Hematopoietic multipotent progenitor cell treated with erythropoietin and hydrocortisone succinate and interleukin-3 and kit ligand, for 6 days (in vitro differentiated cells): Measurements from ENCODE around the gene BHMT.
"Not testable (repeated sequence)": the region's sequence is repeated elsewhere in the genome, so short reads cannot be mapped to it uniquely, and the experiment has no call there.

Source experiments
- DNase-seq: peaks from one replicate; pipeline ENCODE4 v3.0.0-alpha.2; 2015

BHMT gene

GRCh38 chr5:79112703-79113058 is 1.1 kb downstream of the BHMT start:
- DNase-seq = no peak

GRCh38 chr5:79119486-79119885 is 7.9 kb downstream of the BHMT start:
- DNase-seq = no peak

DNA sequence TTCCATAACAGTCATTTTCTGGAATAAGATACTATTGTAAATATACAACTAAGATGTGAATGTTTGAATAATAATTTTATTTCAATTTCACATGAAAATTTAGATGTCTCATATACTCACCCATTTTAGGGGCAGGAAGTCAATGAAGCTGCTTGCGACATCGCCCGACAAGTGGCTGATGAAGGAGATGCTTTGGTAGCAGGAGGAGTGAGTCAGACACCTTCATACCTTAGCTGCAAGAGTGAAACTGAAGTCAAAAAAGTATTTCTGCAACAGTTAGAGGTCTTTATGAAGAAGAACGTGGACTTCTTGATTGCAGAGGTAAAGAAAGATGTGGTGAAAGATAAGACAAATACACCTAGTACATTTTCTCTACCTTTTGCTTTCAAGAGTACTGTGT is 8.6 kb downstream of the BHMT start:
- DNase-seq = no peak

GRCh38 chr5:79122973-79123372 is 11.4 kb downstream of the BHMT start:
- peak; percentile 38 for DNase-seq

GRCh38 chr5:79124607-79125006 is 13.0 kb downstream of the BHMT start:
- DNase-seq = no peak

GRCh38 chr5:79130781-79131180 is 19.2 kb downstream of the BHMT start:
- no peak for DNase-seq

DNA sequence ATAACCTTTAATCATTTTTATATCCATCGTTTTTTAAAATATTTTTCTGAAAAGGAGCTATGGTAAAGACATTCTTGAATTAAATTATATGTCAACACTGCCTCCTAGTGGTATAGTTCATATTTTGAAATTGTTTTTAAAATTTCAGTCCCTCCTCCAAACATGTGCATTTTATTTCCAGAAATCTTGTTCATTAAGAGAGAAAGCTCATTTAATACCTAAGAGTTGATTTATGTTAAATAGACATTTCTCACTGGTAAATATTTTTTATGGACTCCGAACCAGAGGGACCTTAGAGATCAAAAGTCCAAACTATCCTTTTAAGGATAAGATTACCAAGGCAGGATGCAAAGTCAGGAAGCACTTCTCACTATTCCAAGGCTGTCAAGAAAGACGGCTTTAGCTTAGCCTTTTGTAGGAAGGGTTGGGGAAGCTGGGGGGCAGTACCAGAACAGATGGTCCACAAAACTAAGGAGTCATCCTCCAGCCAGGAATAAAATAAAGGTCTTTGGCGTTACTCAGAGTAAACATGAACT is 21.6 kb downstream of the BHMT start:
- peak; percentile 84 for DNase-seq

DNA sequence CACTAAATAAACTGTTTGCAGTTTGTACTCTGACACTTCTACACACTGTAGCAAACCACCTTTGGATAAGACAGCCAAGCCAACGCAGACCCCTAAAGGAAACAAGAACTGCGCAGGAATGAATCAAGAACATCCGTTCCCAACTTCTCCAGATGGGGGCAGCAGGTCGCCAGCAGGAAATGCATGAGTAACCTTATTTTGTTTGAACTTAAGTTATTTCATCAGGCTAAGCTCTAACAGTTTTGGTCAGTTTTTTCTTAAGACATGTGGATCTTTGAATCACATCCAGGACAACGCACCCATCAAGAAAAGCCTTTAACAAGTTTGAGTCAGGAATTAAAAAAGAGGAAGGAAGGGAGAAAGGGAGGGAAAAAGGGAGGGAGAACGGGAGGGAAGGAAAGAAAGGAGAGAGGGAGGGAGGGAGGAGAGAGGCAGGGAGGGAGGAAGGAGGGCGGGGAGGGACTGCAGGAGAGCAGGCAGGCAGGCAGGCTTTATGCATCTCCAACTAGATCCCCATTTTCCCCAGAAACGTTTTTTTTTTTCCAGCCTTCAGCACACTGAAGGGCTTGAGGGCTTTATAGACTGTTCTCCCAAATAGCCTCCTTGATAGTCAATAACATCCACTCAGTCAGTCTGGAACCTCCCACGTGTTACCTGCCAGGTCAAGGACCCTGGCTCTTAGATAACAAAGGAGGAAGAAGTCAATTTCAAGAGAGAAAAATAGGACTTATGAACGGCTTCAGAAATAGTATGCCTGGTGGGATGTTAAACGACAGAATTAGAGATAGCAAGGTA is 22.2 kb downstream of the BHMT start:
- peak; percentile 89 for DNase-seq

DNA sequence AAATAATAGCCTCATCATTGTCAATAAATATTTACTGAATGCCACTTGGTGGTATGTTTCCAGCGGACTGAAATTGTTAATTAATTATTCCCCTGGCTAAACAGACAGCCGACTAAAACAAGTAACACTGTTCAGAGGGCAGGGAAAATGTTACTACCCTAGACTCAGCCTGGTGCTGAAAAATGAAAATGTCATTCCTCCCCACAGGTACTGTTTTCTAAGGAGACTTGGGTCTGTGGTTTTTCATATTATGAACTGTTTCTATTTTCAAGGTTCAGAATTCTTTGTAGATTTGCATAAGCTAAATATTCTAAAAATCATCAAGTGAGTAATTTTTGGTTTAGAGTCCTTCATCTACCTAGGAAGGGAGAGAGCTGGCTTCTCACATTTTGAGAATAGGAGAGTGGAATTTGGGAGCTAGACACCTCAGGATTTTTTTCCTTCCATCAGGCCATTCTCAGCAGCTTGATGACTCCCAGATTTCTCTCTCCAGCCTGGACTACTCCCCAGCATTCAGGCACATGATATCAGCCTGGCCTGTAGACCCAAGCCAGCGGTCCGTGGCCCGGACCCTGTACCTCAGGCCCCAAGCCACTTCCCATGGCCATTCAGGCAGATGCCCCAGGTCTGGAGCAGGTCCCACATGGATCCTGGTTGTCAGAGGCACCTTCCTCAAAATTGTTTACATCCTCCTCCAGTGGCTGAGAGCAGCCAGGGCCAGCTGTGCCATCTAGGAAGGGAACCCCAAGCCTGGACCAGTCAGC is 24.4 kb downstream of the BHMT start:
- DNase-seq = no peak

GRCh38 chr5:79136618-79137017 is 25.0 kb downstream of the BHMT start:
- no peak for DNase-seq

DNA sequence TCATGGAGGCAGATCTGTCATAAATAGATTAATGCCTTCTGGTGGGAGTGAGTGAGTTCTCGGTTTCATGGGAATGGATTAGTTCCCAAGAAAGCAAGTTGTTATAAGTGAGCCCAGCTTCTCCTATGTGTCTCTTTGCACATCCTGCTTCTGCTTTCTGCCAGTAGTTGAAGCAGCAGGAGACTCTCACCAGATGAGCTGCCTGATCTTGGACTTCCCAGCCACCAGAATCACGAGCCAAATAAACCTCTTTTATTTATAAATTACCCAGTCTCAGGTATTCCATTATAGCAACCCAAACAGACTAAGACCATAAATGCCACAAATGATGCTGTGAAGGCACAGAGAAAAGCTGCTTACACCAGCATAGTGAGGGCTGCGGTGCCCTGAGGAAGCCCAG is 28.9 kb downstream of the BHMT start:
- no peak for DNase-seq

DNA sequence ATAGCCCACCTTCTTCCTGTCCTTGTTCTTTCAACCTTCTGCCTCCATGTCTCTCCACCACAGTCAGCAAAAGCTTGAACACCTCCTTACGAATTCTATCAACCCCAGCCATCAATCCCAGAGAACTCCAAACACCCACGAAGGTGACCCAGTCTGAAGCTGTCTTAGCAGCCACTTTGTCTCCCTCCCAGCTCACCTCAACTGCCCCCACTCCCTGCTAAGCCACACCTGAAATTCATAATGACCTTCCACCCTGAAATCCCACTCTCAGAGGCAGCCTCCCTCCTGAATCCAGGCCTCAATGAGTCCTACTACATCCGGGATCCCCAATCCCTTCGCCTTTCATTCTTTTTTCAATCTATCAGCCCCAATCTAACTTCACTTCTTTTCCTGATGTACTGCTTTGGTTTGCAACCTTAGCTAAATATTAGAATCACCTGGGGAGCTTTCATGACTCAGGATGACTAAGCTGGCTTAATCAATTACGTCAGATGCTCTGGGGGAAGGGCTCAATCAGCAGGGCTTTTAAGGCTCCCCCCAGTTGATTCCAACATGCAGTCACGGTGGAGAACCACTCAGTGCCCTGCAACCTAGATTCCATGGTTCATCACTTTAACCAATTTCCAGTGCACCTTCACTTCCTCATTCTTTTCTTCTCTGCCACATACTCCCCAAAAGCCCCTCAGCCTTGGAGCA is 32.2 kb downstream of the BHMT start:
- no peak for DNase-seq

- no peak for DNase-seq
Observed at GRCh38 chr5:79147076-79147475, 35.5 kb downstream of the BHMT start.

- no peak for DNase-seq
Observed at GRCh38 chr5:79149433-79149832, 37.8 kb downstream of the BHMT start.

GRCh38 chr5:79151942-79152671 is 40.5 kb downstream of the BHMT start:
- DNase-seq = no peak

GRCh38 chr5:79157305-79157704 is 45.7 kb downstream of the BHMT start:
- no peak for DNase-seq

DNA sequence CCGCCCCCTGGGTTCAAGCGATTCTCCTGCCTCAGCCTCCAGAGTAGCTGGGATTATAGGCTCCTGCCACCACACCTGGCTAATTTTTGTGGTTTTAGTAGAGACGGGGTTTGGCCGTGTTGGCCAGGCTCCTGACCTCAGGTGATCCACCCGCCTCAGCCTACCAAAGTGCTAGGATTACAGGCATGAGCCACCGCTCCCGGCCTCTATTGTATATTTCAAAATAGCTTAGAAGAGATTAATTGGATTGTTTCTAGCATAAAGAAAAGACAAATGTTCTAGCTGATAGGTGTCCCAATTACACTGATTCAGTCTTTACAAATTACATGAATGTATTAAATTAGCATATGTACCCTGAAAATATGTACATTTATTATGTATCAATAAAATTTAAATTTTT is 50.0 kb downstream of the BHMT start:
- not testable (repeated sequence) for DNase-seq

DNA sequence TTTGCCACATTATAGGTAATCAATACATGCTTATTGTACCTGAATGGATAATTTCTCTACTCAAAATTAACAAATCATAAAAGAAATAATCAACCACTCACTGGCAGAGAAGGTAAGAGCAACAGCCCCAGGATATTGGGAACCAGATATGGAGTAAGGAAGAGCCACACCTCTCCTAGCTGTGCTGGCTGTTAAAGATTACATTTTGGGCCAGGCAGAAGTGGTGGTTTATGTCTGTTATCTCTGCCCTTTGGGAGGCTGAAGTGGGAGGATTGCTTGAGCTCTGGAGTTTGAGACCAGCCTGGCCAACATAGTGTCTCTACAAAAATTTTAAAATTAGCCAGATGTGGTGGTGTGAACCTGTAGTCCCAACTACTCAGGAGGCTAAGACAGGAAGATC is 56.4 kb downstream of the BHMT start:
- DNase-seq = peak; percentile 69

DNA sequence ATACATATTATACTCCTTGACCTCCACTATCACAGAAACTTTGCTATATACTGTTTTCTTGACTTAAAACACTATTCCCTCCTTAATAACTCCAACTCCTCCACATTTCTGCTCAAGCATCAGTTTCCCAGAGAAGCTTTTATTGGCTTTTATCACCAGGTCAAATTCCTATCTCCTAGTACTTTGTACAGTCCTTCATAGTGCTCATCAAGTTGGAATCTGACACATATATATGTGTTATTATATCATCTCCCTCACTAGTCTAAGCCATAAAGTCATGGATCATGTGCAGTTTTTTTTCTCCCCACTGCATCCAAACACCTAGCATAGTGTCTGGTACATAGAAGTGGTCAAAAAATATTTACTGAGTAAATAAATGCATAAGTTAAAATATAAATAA is 59.1 kb downstream of the BHMT start:
- no peak for DNase-seq

DNA sequence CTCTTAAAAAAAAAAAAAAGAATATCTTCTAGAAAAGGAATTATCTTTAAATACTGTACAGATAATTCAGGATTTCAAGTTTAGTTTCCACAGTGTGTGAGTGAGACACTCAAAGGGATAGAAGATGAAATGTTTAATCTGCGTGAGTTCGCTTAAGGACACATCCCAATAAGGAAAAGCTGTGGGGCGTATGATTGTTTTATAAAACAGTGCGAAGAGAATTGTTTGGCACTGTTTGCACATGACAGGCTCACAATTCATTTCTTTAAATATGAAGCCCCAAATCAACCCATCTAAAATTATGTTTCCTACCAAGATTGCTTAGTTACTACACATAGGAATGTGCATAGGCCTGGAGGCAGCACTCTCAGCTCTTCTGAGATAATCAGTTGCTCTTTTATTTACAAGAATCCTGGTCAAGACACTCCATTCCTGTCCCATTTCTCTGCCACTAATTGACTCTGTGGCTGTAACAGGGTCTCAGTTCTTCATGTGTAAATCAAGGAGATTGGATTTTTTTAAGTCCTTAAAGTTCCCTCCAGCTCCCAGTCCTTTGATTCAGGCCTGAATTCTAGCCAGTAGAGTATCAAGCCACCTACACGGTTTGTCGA is 60.1 kb downstream of the BHMT start:
- no peak for DNase-seq

DNA sequence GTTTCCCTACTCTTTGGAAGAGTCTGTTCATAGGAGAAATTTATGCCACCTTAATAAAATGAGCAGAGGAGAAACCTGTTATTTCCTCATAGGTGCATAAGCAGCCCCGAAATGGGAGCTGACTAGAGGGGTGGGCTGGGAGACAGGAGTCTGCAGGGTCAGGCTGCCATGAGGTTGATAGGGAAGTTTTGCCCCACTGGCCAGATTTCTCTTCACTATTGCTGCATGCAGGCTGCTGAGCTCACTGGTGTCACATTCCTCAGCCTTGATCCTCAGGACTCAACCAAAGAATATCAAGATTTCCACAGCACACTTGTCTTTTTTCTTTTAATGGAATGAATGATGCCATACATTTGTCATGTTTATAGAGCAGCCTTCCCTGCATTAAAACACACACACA is 60.7 kb downstream of the BHMT start:
- DNase-seq = no peak

GRCh38 chr5:79173626-79174025 is 62.0 kb downstream of the BHMT start:
- DNase-seq = no peak
